ENCODE data around the gene RIC3.

RIC3 gene

GRCh38 chr11:8082391-8083087, 86.3 kb downstream of the RIC3 start:
- TF ChIP-seq CREB5 (CRISPR knock-in tag; IDR thresholded peaks at IDR 0.05; ENCODE audit: low read depth) = no peak
- TF ChIP-seq SNAI2 (CRISPR knock-in tag; IDR thresholded peaks at IDR 0.05) = peak; percentile 51; the same call in 1 of the 2 replicates
- TF ChIP-seq ZFP30 (CRISPR knock-in tag; IDR thresholded peaks at IDR 0.05) = no peak
- peak; percentile 75; the same call in 1 of the 2 replicates for TF ChIP-seq TCF4 (CRISPR knock-in tag; IDR thresholded peaks at IDR 0.05; ENCODE audit: borderline replicate concordance)
- no peak for TF ChIP-seq ZNF8 (CRISPR knock-in tag; IDR thresholded peaks at IDR 0.05)
- TF ChIP-seq ZNF70 (CRISPR knock-in tag; IDR thresholded peaks at IDR 0.05) = no peak
- no peak for TF ChIP-seq GLIS3 (CRISPR knock-in tag; IDR thresholded peaks at IDR 0.05)
- TF ChIP-seq ZC3H10 (CRISPR knock-in tag; IDR thresholded peaks at IDR 0.05) = no peak
- peak; percentile 21; the same call in 1 of the 2 replicates for TF ChIP-seq ISL1 (CRISPR knock-in tag; IDR thresholded peaks at IDR 0.05)
- no peak for TF ChIP-seq BACH2 (CRISPR knock-in tag; IDR thresholded peaks at IDR 0.05; ENCODE audit: borderline replicate concordance)
- TF ChIP-seq CSDC2 (CRISPR knock-in tag; IDR thresholded peaks at IDR 0.05) = no peak
- no peak for TF ChIP-seq PPARA (CRISPR knock-in tag; IDR thresholded peaks at IDR 0.05; ENCODE audit: borderline replicate concordance)
- TF ChIP-seq POU6F1 (CRISPR knock-in tag; IDR thresholded peaks at IDR 0.05; ENCODE audit: borderline replicate concordance, low read depth) = no peak
- TF ChIP-seq OSR1 (CRISPR knock-in tag; IDR thresholded peaks at IDR 0.05) = no peak
- peak; percentile 71 for ATAC-seq

GRCh38 chr11:8081591-8082250, 87.1 kb downstream of the RIC3 start:
- no peak for TF ChIP-seq ESRRG (CRISPR knock-in tag; IDR thresholded peaks at IDR 0.05)
- TF ChIP-seq ZNF565 (CRISPR knock-in tag; conservative IDR thresholded peaks at IDR 0.05; ENCODE audit: low read depth) = no peak
- no peak for TF ChIP-seq GLIS3 (CRISPR knock-in tag; IDR thresholded peaks at IDR 0.05)
- TF ChIP-seq BACH2 (CRISPR knock-in tag; IDR thresholded peaks at IDR 0.05; ENCODE audit: borderline replicate concordance) = no peak
- no peak for TF ChIP-seq CSDC2 (CRISPR knock-in tag; IDR thresholded peaks at IDR 0.05)
- TF ChIP-seq CREB5 (CRISPR knock-in tag; IDR thresholded peaks at IDR 0.05; ENCODE audit: low read depth) = no peak
- TF ChIP-seq ZFP3 (CRISPR knock-in tag; IDR thresholded peaks at IDR 0.05) = no peak
- no peak for TF ChIP-seq TCF4 (CRISPR knock-in tag; IDR thresholded peaks at IDR 0.05; ENCODE audit: borderline replicate concordance)
- TF ChIP-seq ZNF8 (CRISPR knock-in tag; IDR thresholded peaks at IDR 0.05) = no peak
- no peak for TF ChIP-seq ZNF70 (CRISPR knock-in tag; IDR thresholded peaks at IDR 0.05)
- TF ChIP-seq SNAI2 (CRISPR knock-in tag; IDR thresholded peaks at IDR 0.05) = no peak
- no peak for TF ChIP-seq PATZ1 (CRISPR knock-in tag; IDR thresholded peaks at IDR 0.05; ENCODE audit: borderline replicate concordance)
- no peak for TF ChIP-seq ISL1 (CRISPR knock-in tag; IDR thresholded peaks at IDR 0.05)
- peak; percentile 16 for ATAC-seq

GRCh38 chr11:8080674-8081590, 87.9 kb downstream of the RIC3 start, which contains the start of gene TUB:
TSS of gene TUB (plus strand) at chr11:8081211. CDS start at chr11:8081511, 300 bp downstream.
- TF ChIP-seq PPARA (CRISPR knock-in tag; IDR thresholded peaks at IDR 0.05; ENCODE audit: borderline replicate concordance) (no peak), OSR1 (CRISPR knock-in tag; IDR thresholded peaks at IDR 0.05) (no peak), ARNTL (CRISPR knock-in tag; IDR thresholded peaks at IDR 0.05; ENCODE audit: borderline replicate concordance, low read depth) (no peak), SNAI2 (CRISPR knock-in tag; IDR thresholded peaks at IDR 0.05) (no peak), ZC3H10 (CRISPR knock-in tag; IDR thresholded peaks at IDR 0.05) (no peak), ESRRG (CRISPR knock-in tag; IDR thresholded peaks at IDR 0.05) (no peak), CREB5 (CRISPR knock-in tag; IDR thresholded peaks at IDR 0.05; ENCODE audit: low read depth) (no peak), BACH2 (CRISPR knock-in tag; IDR thresholded peaks at IDR 0.05; ENCODE audit: borderline replicate concordance) (no peak), POU6F1 (CRISPR knock-in tag; IDR thresholded peaks at IDR 0.05; ENCODE audit: borderline replicate concordance, low read depth) (no peak), ZFP30 (CRISPR knock-in tag; IDR thresholded peaks at IDR 0.05) (no peak)
- peak; percentile 14 for ATAC-seq
